ENCODE measurements around the gene HHEX. TPM values are rescaled to one million over a fixed set of nuclear protein-coding genes. Genes with fewer than 3 reads are reported as not detected.

HHEX gene
- total RNA-seq, 1 experiment from 2014 or later: 2.2 TPM

GRCh38 chr10:92688573-92688926 is 1.2 kb upstream of the HHEX start:
- TSS peak; percentile 56 for BruUV-seq (replicated peaks)
- TF ChIP-seq EZH2phosphoT487 (IDR thresholded peaks at IDR 0.05; ENCODE audit: borderline replicate concordance, low read length) (no peak), CTCF (conservative IDR thresholded peaks at IDR 0.05; ENCODE audit: low read depth, low read length) (no peak), EZH2 (IDR thresholded peaks at IDR 0.05; ENCODE audit: low read length, unreplicated experiment) (no peak)
- Histone ChIP-seq H3K9ac (ENCODE audit: low read length) (no peak overlapping the region), H4K20me1 (ENCODE audit: low read length) (no peaks in the 10 kb centered on the region), H3K4me2 (ENCODE audit: low read length) (peak overlapping the region; percentile 90), H3K4me3 (ENCODE audit: low read length) (peak overlapping the region; percentile 86), H3K27me3 (ENCODE audit: low read length) (no peaks in the 10 kb centered on the region), H3K9me3 (ENCODE audit: low read length) (no peaks in the 10 kb centered on the region), H3F3A (ENCODE audit: low read length, unreplicated experiment) (no peaks in the 10 kb centered on the region), H3K36me3 (ENCODE audit: low read depth, low read length) (no peaks in the 10 kb centered on the region), H3K79me2 (ENCODE audit: low read length) (peaks cover 14% of the 10 kb centered on the region), H2AFZ (ENCODE audit: low read length) (peak overlapping the region; percentile 91), H3K27ac (ENCODE audit: low read length) (no peak overlapping the region), H3K4me1 (ENCODE audit: insufficient read depth, low read length) (peaks cover 10% of the 10 kb centered on the region; the same call in 1 of the 2 replicates), H3K9me2 (replicated peaks; ENCODE audit: low read length) (no peaks in the 10 kb centered on the region)
- ATAC-seq (no peak), DNase-seq (no peak)
- ChIA-PET CTCF (no interaction called here), POLR2A (ENCODE audit: unreplicated experiment) (no interaction called here)
- intact Hi-C loops (cut with micrococcal nuclease): loop anchor here (5.0 kb wide), 1 partner anchor 96 kb away; the partner anchor contains the start of gene KIF11

GRCh38 chr10:92688927-92689662 is 660 bp upstream of the HHEX start:
- H3K79me2 ChIP-seq (ENCODE audit: low read length): peaks cover 14% of the 10 kb centered on the region
- peak overlapping the region; percentile 33 for H3K9ac ChIP-seq (ENCODE audit: low read length)
- ChIA-PET CTCF (interaction anchor here (0.7 kb wide), 1 partner anchor 691 kb away, joined by 9 read pairs; no protein-coding TSS in a partner anchor), POLR2A (ENCODE audit: unreplicated experiment) (interaction anchor here (0.5 to 0.7 kb wide), 3 partner anchors 89 to 129 kb away, joined by 3 to 19 read pairs (median 7); no protein-coding TSS in a partner anchor)
- H2AFZ ChIP-seq (ENCODE audit: low read length): peak overlapping the region; percentile 91
- H3K9me2 ChIP-seq (replicated peaks; ENCODE audit: low read length): no peaks in the 10 kb centered on the region
- no peaks in the 10 kb centered on the region for H4K20me1 ChIP-seq (ENCODE audit: low read length)
- H3K4me2 ChIP-seq (ENCODE audit: low read length): peak overlapping the region; percentile 90
- H3K27me3 ChIP-seq (ENCODE audit: low read length): no peaks in the 10 kb centered on the region
- no peak overlapping the region for H3K27ac ChIP-seq (ENCODE audit: low read length)
- BruUV-seq (replicated peaks): no TSS peak
- peak overlapping the region; percentile 86 for H3K4me3 ChIP-seq (ENCODE audit: low read length)
- no peaks in the 10 kb centered on the region for H3F3A ChIP-seq (ENCODE audit: low read length, unreplicated experiment)
- no peak for TF ChIP-seq EZH2 (IDR thresholded peaks at IDR 0.05; ENCODE audit: low read length, unreplicated experiment)
- no peak for TF ChIP-seq CTCF (conservative IDR thresholded peaks at IDR 0.05; ENCODE audit: low read depth, low read length)
- TF ChIP-seq EZH2phosphoT487 (IDR thresholded peaks at IDR 0.05; ENCODE audit: borderline replicate concordance, low read length): no peak
- intact Hi-C loops (cut with micrococcal nuclease): loop anchor here (5.0 kb wide), 1 partner anchor 97 kb away; the partner anchor contains the start of gene KIF11
- no peaks in the 10 kb centered on the region for H3K36me3 ChIP-seq (ENCODE audit: low read depth, low read length)
- no peaks in the 10 kb centered on the region for H3K9me3 ChIP-seq (ENCODE audit: low read length)
- DNase-seq (peak; percentile 20), ATAC-seq (peak; percentile 51)
- peaks cover 10% of the 10 kb centered on the region; the same call in 1 of the 2 replicates for H3K4me1 ChIP-seq (ENCODE audit: insufficient read depth, low read length)

Measured in PC-3 (cell line).